HEK293 (cell line): ENCODE measurements around the gene PRSS48.

Experiments used
- CTCF ChIA-PET: fragments of 350-600 bp; formaldehyde crosslinking; extraction: SDS; loops from one replicate; lab custom pipeline; 2021; ENCODE audit warnings: antibody characterized with exemption; lab: Yijun Ruan, JAX
- POLR2A ChIA-PET: fragments of 300-600 bp; formaldehyde crosslinking; extraction: SDS; loops from one replicate; lab custom pipeline; 2020; ENCODE audit warnings: antibody characterized with exemption, inconsistent platforms; lab: Yijun Ruan, JAX
- H3K27ac ChIP-seq: fragments of 200-500 bp; sonication (Bioruptor generic); 2 replicates; pipeline ENCODE4 v1.5.1; 2014; ENCODE audit warnings: low read depth, low read length, control low read depth, inconsistent platforms; ENCODE audit errors: extremely low read depth
- H3K36me3 ChIP-seq, 2 experiments: fragments of 200-500 bp in 1 of 2; sonication (Bioruptor generic) in 1 of 2; 1 replicate in 1 of 2; 2 replicates in 1 of 2; pipeline ENCODE4 v1.5.1; 2014 to 2017; ENCODE audit warnings: inconsistent platforms in 2 of 2, low read length in 2 of 2; ENCODE audit not compliant: control insufficient read depth in 2 of 2, insufficient read depth in 1 of 2
- H3K4me1 ChIP-seq: fragments of 200-500 bp; sonication (Bioruptor generic); 2 replicates; pipeline ENCODE4 v1.5.1; 2014; ENCODE audit warnings: mild to moderate bottlenecking, low read length, inconsistent platforms; ENCODE audit not compliant: control insufficient read depth, insufficient read depth
- H3K4me3 ChIP-seq: 2 replicates; pipeline ENCODE4 v1.5.1; 2011; ENCODE audit warnings: low read depth, mild to moderate bottlenecking, control low read depth, low read length, moderate library complexity
- H3K9me3 ChIP-seq: fragments of 200-500 bp; sonication (Bioruptor generic); 2 replicates; pipeline ENCODE4 v1.5.1; 2014; ENCODE audit warnings: low read depth, low read length, inconsistent platforms; ENCODE audit not compliant: control insufficient read depth, insufficient read depth
- GFI1B ChIP-seq: fragments of 450-650 bp; formaldehyde crosslinking; IDR thresholded peaks from 2 replicates; pipeline ENCODE4 v1.5.1; 2016; ENCODE audit warnings: missing biosample characterization, missing genetic modification characterization
- KLF10 ChIP-seq: fragments of 450-650 bp; IDR thresholded peaks from 2 replicates; pipeline ENCODE4 v1.5.1; 2018; ENCODE audit warnings: missing biosample characterization, mild to moderate bottlenecking, missing genetic modification characterization
- KLF8 ChIP-seq: fragments of 450-650 bp; formaldehyde crosslinking; IDR thresholded peaks from 2 replicates; pipeline ENCODE4 v1.5.1; 2016; ENCODE audit warnings: missing biosample characterization, missing genetic modification characterization
- SALL2 ChIP-seq: fragments of 450-650 bp; formaldehyde crosslinking; IDR thresholded peaks from 2 replicates; pipeline ENCODE4 v1.5.0; 2017; ENCODE audit warnings: missing biosample characterization, mild to moderate bottlenecking, missing genetic modification characterization, borderline replicate concordance
- ZBTB17 ChIP-seq: fragments of 450-650 bp; formaldehyde crosslinking; IDR thresholded peaks from 2 replicates; pipeline ENCODE4 v1.5.1; 2016; ENCODE audit warnings: missing biosample characterization, missing genetic modification characterization
- ZNF335 ChIP-seq: fragments of 450-650 bp; formaldehyde crosslinking; conservative IDR thresholded peaks from 2 replicates; pipeline ENCODE4 v1.5.1; 2016; ENCODE audit warnings: missing biosample characterization, missing genetic modification characterization
- ZNF366 ChIP-seq: fragments of 450-650 bp; formaldehyde crosslinking; conservative IDR thresholded peaks from 2 replicates; pipeline ENCODE4 v1.5.1; 2016; ENCODE audit warnings: missing biosample characterization, missing genetic modification characterization
- ZNF433 ChIP-seq: fragments of 450-650 bp; formaldehyde crosslinking; IDR thresholded peaks from 2 replicates; pipeline ENCODE4 v1.5.1; 2016; ENCODE audit warnings: missing biosample characterization, missing genetic modification characterization, low read depth
- ZNF544 ChIP-seq: fragments of 450-650 bp; formaldehyde crosslinking; IDR thresholded peaks from 2 replicates; pipeline ENCODE4 v1.5.0; 2017; ENCODE audit warnings: missing biosample characterization, missing genetic modification characterization
- ZNF548 ChIP-seq: fragments of 450-650 bp; formaldehyde crosslinking; IDR thresholded peaks from 2 replicates; pipeline ENCODE4 v1.5.1; 2016; ENCODE audit warnings: missing biosample characterization, missing genetic modification characterization
- ZNF600 ChIP-seq: fragments of 450-650 bp; formaldehyde crosslinking; IDR thresholded peaks from 2 replicates; pipeline ENCODE4 v1.5.1; 2016; ENCODE audit warnings: missing biosample characterization, missing genetic modification characterization
- ZXDB ChIP-seq: fragments of 450-650 bp; formaldehyde crosslinking; IDR thresholded peaks from 2 replicates; pipeline ENCODE4 v1.5.1; 2016; ENCODE audit warnings: missing biosample characterization, missing genetic modification characterization
- TF ChIP-seq, protein P1 (sequence below): fragments of 450-650 bp; formaldehyde crosslinking; IDR thresholded peaks from 2 replicates; pipeline ENCODE4 v1.5.1; 2016; ENCODE audit warnings: missing biosample characterization, missing genetic modification characterization
- TF ChIP-seq, protein P2 (sequence below): fragments of 450-650 bp; formaldehyde crosslinking; IDR thresholded peaks from 2 replicates; pipeline ENCODE4 v1.5.1; 2017; ENCODE audit warnings: missing biosample characterization, missing genetic modification characterization
- TF ChIP-seq, protein P3 (sequence below): fragments of 450-650 bp; formaldehyde crosslinking; IDR thresholded peaks from 2 replicates; pipeline ENCODE4 v1.5.1; 2016; ENCODE audit warnings: missing biosample characterization, missing genetic modification characterization
- TF ChIP-seq, protein P4 (sequence below): fragments of 450-650 bp; formaldehyde crosslinking; IDR thresholded peaks from 2 replicates; pipeline ENCODE4 v1.5.1; 2017; ENCODE audit warnings: missing biosample characterization, missing genetic modification characterization
- TF ChIP-seq, protein P5 (sequence below): fragments of 450-650 bp; formaldehyde crosslinking; IDR thresholded peaks from 2 replicates; pipeline ENCODE4 v1.5.1; 2016; ENCODE audit warnings: missing biosample characterization, missing genetic modification characterization

Gene PRSS48

GRCh38 chr4:151304755-151305154 lies 27.8 kb downstream of the PRSS48 start:
- Histone ChIP-seq H3K4me1 (peaks cover 9% of the 10 kb centered on the region; the same call in 1 of the 2 replicates), H3K36me3 (no peaks in the 10 kb centered on the region; a peak in 1 of 3 replicates), H3K9me3 (no peaks in the 10 kb centered on the region), H3K27ac (no peak overlapping the region)
- TF ChIP-seq ZNF335 (tag by site-specific recombination) (peak; percentile 75), GFI1B (tag by site-specific recombination) (no peak), ZNF433 (no peak), ZXDB (tag by site-specific recombination) (no peak), ZNF548 (tag by site-specific recombination) (no peak), ZNF366 (tag by site-specific recombination) (no peak), ZNF544 (tag by site-specific recombination) (no peak), KLF8 (tag by site-specific recombination) (no peak), KLF10 (tag by site-specific recombination) (no peak), SALL2 (tag by site-specific recombination) (no peak), ZBTB17 (tag by site-specific recombination) (no peak), ZNF600 (0 out of 2 replicates have a peak, but pooled peaks have one; percentile 28)
- TF ChIP-seq, protein P1, sequence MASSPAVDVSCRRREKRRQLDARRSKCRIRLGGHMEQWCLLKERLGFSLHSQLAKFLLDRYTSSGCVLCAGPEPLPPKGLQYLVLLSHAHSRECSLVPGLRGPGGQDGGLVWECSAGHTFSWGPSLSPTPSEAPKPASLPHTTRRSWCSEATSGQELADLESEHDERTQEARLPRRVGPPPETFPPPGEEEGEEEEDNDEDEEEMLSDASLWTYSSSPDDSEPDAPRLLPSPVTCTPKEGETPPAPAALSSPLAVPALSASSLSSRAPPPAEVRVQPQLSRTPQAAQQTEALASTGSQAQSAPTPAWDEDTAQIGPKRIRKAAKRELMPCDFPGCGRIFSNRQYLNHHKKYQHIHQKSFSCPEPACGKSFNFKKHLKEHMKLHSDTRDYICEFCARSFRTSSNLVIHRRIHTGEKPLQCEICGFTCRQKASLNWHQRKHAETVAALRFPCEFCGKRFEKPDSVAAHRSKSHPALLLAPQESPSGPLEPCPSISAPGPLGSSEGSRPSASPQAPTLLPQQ: no peak
- TF ChIP-seq, protein P2, sequence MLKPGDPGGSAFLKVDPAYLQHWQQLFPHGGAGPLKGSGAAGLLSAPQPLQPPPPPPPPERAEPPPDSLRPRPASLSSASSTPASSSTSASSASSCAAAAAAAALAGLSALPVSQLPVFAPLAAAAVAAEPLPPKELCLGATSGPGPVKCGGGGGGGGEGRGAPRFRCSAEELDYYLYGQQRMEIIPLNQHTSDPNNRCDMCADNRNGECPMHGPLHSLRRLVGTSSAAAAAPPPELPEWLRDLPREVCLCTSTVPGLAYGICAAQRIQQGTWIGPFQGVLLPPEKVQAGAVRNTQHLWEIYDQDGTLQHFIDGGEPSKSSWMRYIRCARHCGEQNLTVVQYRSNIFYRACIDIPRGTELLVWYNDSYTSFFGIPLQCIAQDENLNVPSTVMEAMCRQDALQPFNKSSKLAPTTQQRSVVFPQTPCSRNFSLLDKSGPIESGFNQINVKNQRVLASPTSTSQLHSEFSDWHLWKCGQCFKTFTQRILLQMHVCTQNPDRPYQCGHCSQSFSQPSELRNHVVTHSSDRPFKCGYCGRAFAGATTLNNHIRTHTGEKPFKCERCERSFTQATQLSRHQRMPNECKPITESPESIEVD: peak; percentile 77
- TF ChIP-seq, protein P3, sequence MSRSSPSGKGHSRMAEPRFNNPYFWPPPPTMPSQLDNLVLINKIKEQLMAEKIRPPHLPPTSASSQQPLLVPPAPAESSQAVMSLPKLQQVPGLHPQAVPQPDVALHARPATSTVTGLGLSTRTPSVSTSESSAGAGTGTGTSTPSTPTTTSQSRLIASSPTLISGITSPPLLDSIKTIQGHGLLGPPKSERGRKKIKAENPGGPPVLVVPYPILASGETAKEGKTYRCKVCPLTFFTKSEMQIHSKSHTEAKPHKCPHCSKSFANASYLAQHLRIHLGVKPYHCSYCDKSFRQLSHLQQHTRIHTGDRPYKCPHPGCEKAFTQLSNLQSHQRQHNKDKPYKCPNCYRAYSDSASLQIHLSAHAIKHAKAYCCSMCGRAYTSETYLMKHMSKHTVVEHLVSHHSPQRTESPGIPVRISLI (tag by site-specific recombination): no peak
- TF ChIP-seq, protein P4, sequence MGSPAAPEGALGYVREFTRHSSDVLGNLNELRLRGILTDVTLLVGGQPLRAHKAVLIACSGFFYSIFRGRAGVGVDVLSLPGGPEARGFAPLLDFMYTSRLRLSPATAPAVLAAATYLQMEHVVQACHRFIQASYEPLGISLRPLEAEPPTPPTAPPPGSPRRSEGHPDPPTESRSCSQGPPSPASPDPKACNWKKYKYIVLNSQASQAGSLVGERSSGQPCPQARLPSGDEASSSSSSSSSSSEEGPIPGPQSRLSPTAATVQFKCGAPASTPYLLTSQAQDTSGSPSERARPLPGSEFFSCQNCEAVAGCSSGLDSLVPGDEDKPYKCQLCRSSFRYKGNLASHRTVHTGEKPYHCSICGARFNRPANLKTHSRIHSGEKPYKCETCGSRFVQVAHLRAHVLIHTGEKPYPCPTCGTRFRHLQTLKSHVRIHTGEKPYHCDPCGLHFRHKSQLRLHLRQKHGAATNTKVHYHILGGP (tag by site-specific recombination): 0 out of 2 replicates have a peak, but pooled peaks have one; percentile 17
- TF ChIP-seq, protein P5, sequence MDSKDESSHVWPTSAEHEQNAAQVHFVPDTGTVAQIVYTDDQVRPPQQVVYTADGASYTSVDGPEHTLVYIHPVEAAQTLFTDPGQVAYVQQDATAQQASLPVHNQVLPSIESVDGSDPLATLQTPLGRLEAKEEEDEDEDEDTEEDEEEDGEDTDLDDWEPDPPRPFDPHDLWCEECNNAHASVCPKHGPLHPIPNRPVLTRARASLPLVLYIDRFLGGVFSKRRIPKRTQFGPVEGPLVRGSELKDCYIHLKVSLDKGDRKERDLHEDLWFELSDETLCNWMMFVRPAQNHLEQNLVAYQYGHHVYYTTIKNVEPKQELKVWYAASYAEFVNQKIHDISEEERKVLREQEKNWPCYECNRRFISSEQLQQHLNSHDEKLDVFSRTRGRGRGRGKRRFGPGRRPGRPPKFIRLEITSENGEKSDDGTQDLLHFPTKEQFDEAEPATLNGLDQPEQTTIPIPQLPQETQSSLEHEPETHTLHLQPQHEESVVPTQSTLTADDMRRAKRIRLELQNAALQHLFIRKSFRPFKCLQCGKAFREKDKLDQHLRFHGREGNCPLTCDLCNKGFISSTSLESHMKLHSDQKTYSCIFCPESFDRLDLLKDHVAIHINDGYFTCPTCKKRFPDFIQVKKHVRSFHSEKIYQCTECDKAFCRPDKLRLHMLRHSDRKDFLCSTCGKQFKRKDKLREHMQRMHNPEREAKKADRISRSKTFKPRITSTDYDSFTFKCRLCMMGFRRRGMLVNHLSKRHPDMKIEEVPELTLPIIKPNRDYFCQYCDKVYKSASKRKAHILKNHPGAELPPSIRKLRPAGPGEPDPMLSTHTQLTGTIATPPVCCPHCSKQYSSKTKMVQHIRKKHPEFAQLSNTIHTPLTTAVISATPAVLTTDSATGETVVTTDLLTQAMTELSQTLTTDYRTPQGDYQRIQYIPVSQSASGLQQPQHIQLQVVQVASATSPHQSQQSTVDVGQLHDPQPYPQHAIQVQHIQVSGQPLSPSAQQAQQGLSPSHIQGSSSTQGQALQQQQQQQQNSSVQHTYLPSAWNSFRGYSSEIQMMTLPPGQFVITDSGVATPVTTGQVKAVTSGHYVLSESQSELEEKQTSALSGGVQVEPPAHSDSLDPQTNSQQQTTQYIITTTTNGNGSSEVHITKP (tag by site-specific recombination): no peak
- TF ChIP-seq, all 188 proteins: peak for 4
- CTCF ChIA-PET: interaction anchor here (0.6 to 1.3 kb wide), 7 partner anchors 12 to 1081 kb away, joined by 3 to 6 read pairs (median 4); partner anchors contain the start of gene PRSS48
- POLR2A ChIA-PET: interaction anchor here (1.5 kb wide), 1 partner anchor 20 kb away, joined by 6 read pairs; the partner anchor contains the start of gene SH3D19
- H3K4me3 ChIP-seq: no peak overlapping the region
